Ramos (cell line): ENCODE measurements around the gene IL34.
"Not testable (repeated sequence)": the region's sequence is repeated elsewhere in the genome, so short reads cannot be mapped to it uniquely, and the experiment has no call there.

ENCODE experiments used
- in situ Hi-C: fragments of 300-500 bp; cut with MboI; formaldehyde crosslinking; loops from one replicate; pipeline ENCODE4 v1.14.3; 2022; ENCODE audit warnings: low sequenced_read_pairs; ENCODE audit not compliant: unreplicated experiment

The IL34 gene

DNA sequence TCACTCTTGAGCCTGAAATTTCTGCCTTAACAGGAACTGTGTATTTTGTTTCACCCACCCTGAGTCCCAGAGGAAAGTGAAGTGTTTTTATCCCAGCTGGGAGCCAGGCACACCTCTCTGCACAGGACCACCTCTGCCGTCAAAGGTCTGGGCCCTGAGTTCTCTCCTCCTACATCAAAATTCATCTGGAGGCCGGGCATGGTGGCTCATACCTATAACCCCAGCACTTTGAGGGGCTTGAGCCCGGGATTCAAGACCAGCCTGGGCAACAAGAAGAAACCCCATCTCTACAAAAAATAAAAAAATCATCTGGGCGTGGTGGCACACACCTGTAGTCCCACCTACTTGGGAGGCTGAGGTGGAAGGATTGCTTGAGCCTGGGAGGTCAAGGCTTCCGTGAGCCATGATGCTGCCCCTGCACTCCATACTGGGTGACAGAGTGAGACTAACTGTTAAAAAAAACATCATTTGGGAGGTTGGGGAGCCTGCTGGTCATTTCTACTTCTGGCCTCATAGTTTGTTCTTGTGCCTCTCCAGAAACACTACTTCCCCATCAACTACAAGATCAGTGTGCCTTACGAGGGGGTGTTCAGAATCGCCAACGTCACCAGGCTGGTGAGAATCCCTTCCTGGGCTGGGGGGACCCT is 9.8 kb downstream of the IL34 start:
- in situ Hi-C loops: loop anchor here (10.0 kb wide), 1 partner anchor 281 kb away; no protein-coding TSS in a partner anchor

DNA sequence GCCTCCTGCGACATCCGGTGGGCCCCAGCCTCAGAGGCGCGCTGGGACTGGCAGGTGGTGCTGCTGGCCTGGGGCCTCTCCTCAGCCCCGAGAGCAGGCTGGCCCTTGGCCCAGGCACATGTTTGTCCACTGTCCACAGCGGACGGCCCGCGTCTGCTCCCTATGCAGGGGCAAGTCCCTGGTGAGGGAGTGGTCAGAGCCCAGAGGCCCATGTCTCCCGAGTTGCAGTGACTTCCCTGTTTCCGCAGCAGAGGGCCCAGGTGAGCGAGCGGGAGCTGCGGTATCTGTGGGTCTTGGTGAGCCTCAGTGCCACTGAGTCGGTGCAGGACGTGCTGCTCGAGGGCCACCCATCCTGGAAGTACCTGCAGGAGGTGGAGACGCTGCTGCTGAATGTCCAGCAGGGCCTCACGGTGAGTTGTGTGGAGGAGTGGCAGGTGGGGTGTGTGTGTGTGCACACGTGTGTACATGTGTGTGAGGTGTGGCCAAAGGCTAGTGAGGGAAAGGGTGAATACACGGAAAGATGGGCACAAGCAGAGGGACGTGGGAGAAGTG is 10.4 kb downstream of the IL34 start:
- in situ Hi-C loops: loop anchor here (10.0 kb wide), 1 partner anchor 282 kb away; no protein-coding TSS in a partner anchor

DNA sequence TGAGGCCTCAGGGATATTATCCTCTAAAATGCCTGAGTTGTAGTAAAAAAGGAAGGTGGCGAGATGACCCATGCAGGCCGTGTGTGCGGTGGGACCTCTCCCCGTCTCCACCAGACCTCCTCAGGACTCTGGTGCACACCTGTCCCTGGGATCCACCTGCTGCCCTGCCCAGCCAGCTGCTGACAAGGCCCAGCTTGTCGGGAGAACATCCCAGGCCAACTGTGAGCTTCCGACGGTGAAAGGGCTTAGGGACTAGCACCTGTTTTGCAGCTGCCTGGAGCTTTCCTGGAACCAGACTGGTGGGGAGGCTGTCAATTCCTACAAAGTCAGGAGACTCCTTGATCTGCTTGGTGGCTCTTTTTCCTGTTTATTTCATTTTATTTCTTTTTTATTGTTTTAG is 11.6 kb downstream of the IL34 start:
- in situ Hi-C loops: loop anchor here (10.0 kb wide), 1 partner anchor 283 kb away; no protein-coding TSS in a partner anchor

GRCh38 chr16:70658921-70659320 is 12.6 kb downstream of the IL34 start:
- in situ Hi-C loops: loop anchor here (10.0 kb wide), 1 partner anchor 284 kb away; no protein-coding TSS in a partner anchor

- in situ Hi-C loops: loop anchor here (10.0 kb wide), 1 partner anchor 285 kb away; no protein-coding TSS in a partner anchor
Observed at GRCh38 chr16:70659546-70659945, 13.2 kb downstream of the IL34 start.

GRCh38 chr16:70659953-70660671 is 13.8 kb downstream of the IL34 start:
- in situ Hi-C loops: loop anchor here (10.0 kb wide), 1 partner anchor 285 kb away; no protein-coding TSS in a partner anchor

DNA sequence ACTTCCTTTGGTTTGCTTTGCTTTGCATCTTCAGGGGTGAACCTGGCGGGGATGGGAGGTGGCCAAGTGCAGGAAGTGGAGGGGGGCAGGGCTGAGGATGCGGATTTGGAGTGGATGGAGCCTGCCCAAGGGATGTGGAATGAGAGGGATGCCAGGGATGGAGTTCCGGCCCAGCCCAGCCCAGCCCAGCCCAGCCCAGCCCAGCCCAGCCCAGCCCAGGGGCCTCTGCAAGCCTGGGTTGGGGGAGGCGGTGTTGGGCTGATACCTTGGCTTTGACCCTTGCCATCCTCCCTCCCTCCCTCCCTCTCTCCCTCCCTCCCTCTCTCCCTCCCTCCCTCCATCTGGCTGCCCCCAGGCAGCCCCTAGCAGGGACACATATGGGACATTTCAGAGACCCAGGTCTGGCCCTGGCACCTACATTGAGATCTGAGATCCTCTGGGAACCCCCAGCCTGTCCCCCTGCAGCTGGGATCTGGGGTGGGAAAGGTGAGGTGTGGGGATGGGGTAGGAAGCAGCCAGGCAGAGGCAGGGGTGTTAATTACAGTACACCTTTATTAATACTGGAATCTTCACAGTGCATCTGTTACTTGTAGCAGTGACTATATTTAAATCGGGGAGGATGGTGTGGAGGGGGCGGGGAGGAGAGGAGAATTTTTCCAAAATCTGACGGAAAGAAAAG is 14.5 kb downstream of the IL34 start:
- in situ Hi-C loops: no loop called here

- in situ Hi-C loops: no loop called here
Observed at GRCh38 chr16:70661534-70661917, 15.2 kb downstream of the IL34 start.

GRCh38 chr16:70661918-70662641 is 15.7 kb downstream of the IL34 start:
- in situ Hi-C loops: no loop called here

- in situ Hi-C loops: no loop called here
Observed at GRCh38 chr16:70662991-70663523, 16.7 kb downstream of the IL34 start.

DNA sequence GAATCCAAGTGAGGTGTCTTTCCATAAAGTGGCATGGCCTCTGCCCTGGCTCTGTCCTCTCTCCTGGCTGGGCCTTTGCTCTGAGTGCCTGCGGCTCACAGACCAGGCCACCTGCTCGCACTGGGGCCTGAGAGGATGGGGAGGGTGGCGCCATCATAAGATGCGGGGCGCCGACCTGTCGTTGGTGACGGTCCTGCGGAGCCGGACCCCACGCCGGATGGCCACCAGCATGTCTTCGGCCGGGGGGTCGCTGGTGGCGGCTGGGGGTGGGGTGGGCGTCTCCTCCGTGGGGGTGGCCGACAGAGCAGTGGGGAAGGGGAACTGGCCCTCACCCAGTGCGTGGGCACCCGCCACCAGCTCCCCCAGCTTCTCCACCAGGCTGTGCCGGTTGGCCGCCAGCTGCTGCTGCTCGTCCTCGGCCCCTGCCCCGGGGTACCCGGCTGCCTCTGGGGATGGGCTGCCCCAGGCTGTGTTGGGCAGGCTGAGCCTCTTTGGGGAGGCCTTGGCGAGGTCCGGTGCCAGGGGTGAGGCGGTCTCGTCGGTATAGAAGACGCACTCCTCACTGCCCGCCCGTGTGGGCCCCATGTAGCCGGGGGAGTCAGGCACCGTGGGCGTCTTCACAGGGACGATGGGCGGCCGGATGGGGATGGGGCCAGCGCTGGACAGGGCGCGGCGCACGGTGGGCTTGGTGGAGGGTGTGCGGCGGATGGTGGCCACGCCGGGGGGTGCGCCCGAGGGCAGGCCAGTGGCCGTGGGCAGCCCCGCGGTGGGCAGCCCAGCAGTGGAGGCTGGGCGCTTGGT is 17.4 kb downstream of the IL34 start:
- in situ Hi-C loops: no loop called here

GRCh38 chr16:70664325-70665112 is 18.2 kb downstream of the IL34 start:
- in situ Hi-C loops: no loop called here

DNA sequence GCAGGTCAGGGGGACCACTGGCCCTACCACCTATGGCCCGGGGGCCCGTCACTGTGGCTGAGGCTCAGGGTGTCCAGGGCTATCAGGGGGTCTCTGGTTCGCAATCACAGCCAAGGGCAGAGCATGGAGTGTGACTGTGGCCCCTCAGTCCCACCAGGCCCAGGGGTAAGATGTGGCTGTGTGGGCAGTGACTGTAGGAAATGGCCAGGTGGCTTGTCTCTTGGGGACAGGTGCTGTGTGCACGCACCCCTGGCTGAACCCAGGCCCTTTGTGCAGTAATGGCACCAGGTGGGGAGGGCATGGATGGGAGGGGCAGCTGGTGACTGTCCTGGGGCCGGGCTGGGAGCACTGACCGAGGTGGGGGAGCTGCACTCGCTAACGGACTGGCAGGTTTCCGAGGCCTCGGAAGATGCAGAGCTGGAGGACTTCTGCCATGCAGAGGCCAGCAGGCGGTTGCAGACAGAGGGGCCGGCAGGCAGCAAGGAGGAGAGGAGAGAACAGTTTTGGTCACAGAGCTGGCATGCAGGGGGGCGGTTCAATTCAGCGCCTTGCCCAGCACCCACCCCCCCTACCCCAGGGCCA is 18.8 kb downstream of the IL34 start:
- in situ Hi-C loops: no loop called here

- in situ Hi-C loops: no loop called here
Observed at GRCh38 chr16:70665806-70666735, 19.7 kb downstream of the IL34 start.

GRCh38 chr16:70670175-70670574 is 23.8 kb downstream of the IL34 start:
- in situ Hi-C loops: no loop called here

- in situ Hi-C loops: not testable (repeated sequence)
Observed at GRCh38 chr16:70670938-70671337, 24.6 kb downstream of the IL34 start.
